Measurements from ENCODE around the gene FAM174A. TPM values are rescaled to one million over a fixed set of nuclear protein-coding genes. Genes with fewer than 3 reads are reported as not detected.

FAM174A gene
- total and polyA plus RNA-seq, 12 donors: 9.1 to 46.0 (median 20.1) TPM

DNA sequence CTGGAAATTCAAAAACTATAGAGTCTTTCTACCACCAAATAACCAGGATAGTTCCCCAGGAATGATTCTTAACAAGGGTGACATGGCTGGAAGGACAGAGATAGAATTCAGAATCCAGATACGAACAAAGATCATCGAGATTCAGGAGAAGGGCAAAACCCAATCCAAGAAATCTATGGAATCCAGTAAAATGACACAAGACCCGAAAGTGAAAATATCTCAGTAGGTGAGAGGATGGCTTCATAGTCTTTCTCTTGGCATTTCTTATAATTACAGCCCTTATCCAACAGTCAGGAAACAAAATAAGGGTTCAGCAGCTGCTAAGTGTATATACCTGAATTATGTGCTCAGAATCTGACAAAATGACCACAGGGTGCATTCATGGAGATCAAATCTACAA lies 81.8 kb downstream of the FAM174A start:
- DNase-seq (no peak), ATAC-seq (no peak)
- TF ChIP-seq, protein P1, sequence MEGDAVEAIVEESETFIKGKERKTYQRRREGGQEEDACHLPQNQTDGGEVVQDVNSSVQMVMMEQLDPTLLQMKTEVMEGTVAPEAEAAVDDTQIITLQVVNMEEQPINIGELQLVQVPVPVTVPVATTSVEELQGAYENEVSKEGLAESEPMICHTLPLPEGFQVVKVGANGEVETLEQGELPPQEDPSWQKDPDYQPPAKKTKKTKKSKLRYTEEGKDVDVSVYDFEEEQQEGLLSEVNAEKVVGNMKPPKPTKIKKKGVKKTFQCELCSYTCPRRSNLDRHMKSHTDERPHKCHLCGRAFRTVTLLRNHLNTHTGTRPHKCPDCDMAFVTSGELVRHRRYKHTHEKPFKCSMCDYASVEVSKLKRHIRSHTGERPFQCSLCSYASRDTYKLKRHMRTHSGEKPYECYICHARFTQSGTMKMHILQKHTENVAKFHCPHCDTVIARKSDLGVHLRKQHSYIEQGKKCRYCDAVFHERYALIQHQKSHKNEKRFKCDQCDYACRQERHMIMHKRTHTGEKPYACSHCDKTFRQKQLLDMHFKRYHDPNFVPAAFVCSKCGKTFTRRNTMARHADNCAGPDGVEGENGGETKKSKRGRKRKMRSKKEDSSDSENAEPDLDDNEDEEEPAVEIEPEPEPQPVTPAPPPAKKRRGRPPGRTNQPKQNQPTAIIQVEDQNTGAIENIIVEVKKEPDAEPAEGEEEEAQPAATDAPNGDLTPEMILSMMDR (IDR thresholded peaks at IDR 0.05): no peak
- 93% methylated on average over 3 of the region's 3 CpGs for WGBS, 2 donors
- Histone ChIP-seq H3K9me3 (no peaks in the 10 kb centered on the region), H3K27ac (no peak overlapping the region), H3K4me1 (no peaks in the 10 kb centered on the region), H3K36me3 (no peaks in the 10 kb centered on the region), H3K4me3 (no peak overlapping the region), H3K27me3 (no peaks in the 10 kb centered on the region)
- intact Hi-C loops (cut with DNase I): no loop called here

- intact Hi-C loops (cut with DNase I): loop anchor here in 5 of 10 donors (5.0 to 10.0 kb wide), 6 partner anchors 281 to 771 kb away; partner anchors contain the start of gene ST8SIA4 (in 1 of the 5)
- Histone ChIP-seq H3K36me3 (no peaks in the 10 kb centered on the region), H3K9me3 (no peaks in the 10 kb centered on the region), H3K4me3 (no peak overlapping the region), H3K27me3 (no peaks in the 10 kb centered on the region), H3K4me1 (no peaks in the 10 kb centered on the region), H3K27ac (no peak overlapping the region)
- DNase-seq (no peak), ATAC-seq (peak in 2 of 8 donors; percentile 42 to 75)
- TF ChIP-seq, protein P1 (IDR thresholded peaks at IDR 0.05): peak; percentile 13 to 71 (median 51)
- WGBS, 2 donors: 25 to 38% methylated on average over 2 of the region's 2 CpGs
These were observed 88.5 kb downstream of the FAM174A start for GRCh38 chr5:100623719-100624118.

DNA sequence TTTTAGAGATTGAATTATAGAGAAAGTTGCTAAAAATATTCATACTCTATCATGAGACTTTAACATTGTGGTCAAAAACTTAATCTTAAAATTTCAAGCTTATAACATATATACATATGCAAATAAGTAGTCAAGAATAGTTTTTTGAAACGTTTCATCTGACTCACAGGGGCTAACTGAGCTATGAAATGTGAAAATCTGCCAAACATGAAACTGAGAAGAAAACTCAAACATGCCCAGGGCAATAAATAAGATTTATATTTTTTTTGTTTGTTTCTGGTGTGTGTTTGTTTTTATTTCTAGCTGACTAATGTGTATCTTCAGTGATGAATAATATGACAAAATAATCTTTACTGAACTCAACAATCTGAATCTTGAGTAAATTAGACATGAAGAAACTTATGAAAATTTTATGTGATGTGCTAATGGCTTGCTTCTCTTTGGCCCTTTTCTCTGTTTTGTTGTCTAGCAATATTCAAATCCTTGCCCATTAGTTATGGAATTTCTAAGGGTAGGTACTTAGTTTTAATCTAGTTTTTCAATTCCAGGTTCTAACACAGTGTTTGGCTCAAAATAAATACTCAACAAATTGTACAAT lies 99.9 kb downstream of the FAM174A start:
- Histone ChIP-seq H3K27me3 (no peaks in the 10 kb centered on the region), H3K4me3 (no peak overlapping the region), H3K36me3 (no peaks in the 10 kb centered on the region), H3K27ac (no peak overlapping the region), H3K9me3 (no peaks in the 10 kb centered on the region), H3K4me1 (no peaks in the 10 kb centered on the region)
- WGBS, 2 donors: 52% methylated on average over 1 of the region's 1 CpG
- intact Hi-C loops (cut with DNase I): no loop called here
- TF ChIP-seq, protein P1 (IDR thresholded peaks at IDR 0.05): no peak
- DNase-seq: no peak
- ATAC-seq: no peak
